Measurements from ENCODE around the gene CCDC82. TPM values are rescaled to one million over a fixed set of nuclear protein-coding genes. Genes with fewer than 3 reads are reported as not detected.

CCDC82 gene
- total RNA-seq, 1 donor from 2014 or later, result 20.4 TPM

DNA sequence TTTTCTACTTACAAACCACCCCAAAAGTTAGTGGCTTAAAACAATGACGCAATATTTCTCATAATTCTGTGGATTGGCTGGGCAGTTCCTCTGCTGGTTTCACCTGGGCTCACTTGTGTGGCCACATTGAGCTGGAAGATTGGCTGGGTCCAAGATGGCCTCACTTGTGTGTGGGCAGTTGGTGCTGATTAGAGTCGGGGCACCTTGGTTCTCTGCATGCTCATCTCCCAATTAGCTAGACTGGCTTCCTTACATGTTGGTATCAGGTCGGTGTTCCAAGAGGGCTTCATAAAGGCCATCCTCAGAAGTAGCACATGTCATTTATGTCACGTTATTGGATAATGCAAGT is 59.2 kb downstream of the CCDC82 start:
- Histone ChIP-seq H3K4me1 (ENCODE audit: control insufficient read depth in 3 of 3, insufficient read depth in 3 of 3, low read length in 3 of 3) (peaks cover 4 to 12% (median 6%) of the 10 kb centered on the region in 3 donors), H3K27me3 (ENCODE audit: control insufficient read depth in 3 of 3, insufficient read depth in 3 of 3, low read length in 3 of 3) (no peaks in the 10 kb centered on the region), H3K9me3 (ENCODE audit: control insufficient read depth in 3 of 3, low read length in 3 of 3) (no peaks in the 10 kb centered on the region), H3K9ac (ENCODE audit: low read depth in 1 of 3, low read length in 3 of 3) (no peak overlapping the region), H3K36me3 (ENCODE audit: control insufficient read depth in 3 of 3, insufficient read depth in 3 of 3, low read length in 3 of 3) (no peaks in the 10 kb centered on the region), H3K27ac (ENCODE audit: low read depth, low read length) (no peak overlapping the region), H3K4me3 (ENCODE audit: low read length in 3 of 3) (no peak overlapping the region)

DNA sequence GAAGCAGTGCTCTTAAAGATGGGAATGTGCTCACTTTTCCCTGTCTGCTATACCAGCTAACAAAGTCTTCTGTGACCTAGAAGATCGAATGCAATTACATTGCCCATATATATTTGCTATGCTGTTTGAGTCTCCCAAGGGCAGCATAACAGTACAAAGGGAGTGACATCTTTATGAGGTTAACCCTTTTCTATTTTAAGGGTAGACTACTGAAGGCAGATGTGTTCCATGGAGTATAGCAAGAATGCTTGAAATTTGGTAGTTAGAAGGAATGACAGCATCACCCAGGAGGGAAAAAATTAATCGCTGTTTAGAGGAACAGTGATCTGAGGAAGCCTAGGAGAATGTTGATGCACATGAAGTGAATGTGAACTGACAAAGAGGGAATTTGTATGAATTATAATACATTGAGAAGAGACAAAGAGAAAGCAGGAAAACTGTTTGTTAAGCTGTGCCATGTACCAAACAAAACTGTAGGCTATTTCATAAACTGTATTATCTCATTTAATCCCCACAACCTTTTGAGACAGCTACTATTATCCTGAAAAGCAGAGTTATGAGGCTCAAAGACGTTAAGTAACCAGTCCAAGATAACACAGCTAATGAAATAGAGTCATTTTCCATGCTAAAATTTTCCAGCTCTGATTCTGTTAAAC is 59.7 kb downstream of the CCDC82 start:
- H3K36me3 ChIP-seq (ENCODE audit: control insufficient read depth in 3 of 3, insufficient read depth in 3 of 3, low read length in 3 of 3), result no peaks in the 10 kb centered on the region
- no peak overlapping the region for H3K9ac ChIP-seq (ENCODE audit: low read depth in 1 of 3, low read length in 3 of 3)
- H3K27ac ChIP-seq (ENCODE audit: low read depth, low read length), result no peak overlapping the region
- no peaks in the 10 kb centered on the region for H3K9me3 ChIP-seq (ENCODE audit: control insufficient read depth in 3 of 3, low read length in 3 of 3)
- H3K4me3 ChIP-seq (ENCODE audit: low read length in 3 of 3), result no peak overlapping the region
- H3K4me1 ChIP-seq (ENCODE audit: control insufficient read depth in 3 of 3, insufficient read depth in 3 of 3, low read length in 3 of 3), result peaks cover 4 to 10% (median 9%) of the 10 kb centered on the region in 3 donors
- H3K27me3 ChIP-seq (ENCODE audit: control insufficient read depth in 3 of 3, insufficient read depth in 3 of 3, low read length in 3 of 3), result no peaks in the 10 kb centered on the region

DNA sequence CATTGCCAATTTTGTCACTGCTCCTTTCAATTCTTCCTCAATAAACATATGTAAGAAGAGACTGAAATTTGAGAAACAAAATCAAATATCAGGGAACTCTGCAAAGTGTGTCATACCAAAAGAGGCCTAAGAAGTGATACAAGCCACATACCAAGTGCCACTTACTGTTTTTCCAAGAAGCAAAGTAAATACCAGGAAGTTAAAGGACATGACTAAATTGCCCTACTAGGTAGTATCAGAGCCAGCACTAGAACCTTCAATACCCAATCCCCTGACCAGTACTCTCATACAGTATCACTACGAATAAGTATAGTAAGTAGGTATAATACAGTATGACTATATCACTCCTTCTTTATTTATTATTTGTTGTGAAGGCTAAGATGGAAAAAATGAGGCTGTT is 60.3 kb downstream of the CCDC82 start:
- Histone ChIP-seq H3K27ac (ENCODE audit: low read depth, low read length) (no peak overlapping the region), H3K4me3 (ENCODE audit: low read length in 3 of 3) (no peak overlapping the region), H3K4me1 (ENCODE audit: control insufficient read depth in 3 of 3, insufficient read depth in 3 of 3, low read length in 3 of 3) (peaks cover 4 to 10% (median 9%) of the 10 kb centered on the region in 3 donors), H3K27me3 (ENCODE audit: control insufficient read depth in 3 of 3, insufficient read depth in 3 of 3, low read length in 3 of 3) (no peaks in the 10 kb centered on the region), H3K9me3 (ENCODE audit: control insufficient read depth in 3 of 3, low read length in 3 of 3) (no peaks in the 10 kb centered on the region), H3K36me3 (ENCODE audit: control insufficient read depth in 3 of 3, insufficient read depth in 3 of 3, low read length in 3 of 3) (no peaks in the 10 kb centered on the region), H3K9ac (ENCODE audit: low read depth in 1 of 3, low read length in 3 of 3) (no peak overlapping the region)

DNA sequence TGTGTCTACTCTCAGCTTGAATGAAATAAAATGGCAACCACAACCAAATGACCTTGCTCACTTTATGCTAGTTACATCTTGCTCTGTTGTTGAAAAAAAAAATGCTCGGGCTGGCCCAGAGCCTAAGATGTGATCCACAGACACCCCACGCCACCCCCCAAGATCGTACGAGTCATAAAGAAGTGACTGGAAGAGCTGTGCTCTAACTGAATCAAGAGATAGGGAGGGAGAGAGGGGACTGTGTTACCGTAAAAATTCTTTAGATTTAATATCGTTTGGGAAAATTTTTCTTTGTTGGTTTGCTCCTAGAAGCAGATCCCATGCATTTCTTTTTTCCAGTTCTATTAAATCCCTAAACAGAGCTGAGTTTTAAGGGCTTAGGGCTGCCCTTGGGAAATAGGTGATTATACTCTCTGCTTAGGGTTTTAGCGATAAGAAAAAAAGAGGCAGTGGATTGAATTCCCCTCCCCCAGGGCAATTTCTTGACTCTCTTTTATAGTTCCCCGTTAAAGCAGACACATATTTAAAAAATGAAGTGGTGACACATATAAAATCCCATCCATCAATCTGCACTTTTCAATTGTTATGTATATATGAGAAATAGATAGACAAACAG is 61.2 kb downstream of the CCDC82 start:
- no peak overlapping the region for H3K27ac ChIP-seq (ENCODE audit: low read depth, low read length)
- H3K9ac ChIP-seq (ENCODE audit: low read depth in 1 of 3, low read length in 3 of 3), result no peak overlapping the region
- no peaks in the 10 kb centered on the region for H3K36me3 ChIP-seq (ENCODE audit: control insufficient read depth in 3 of 3, insufficient read depth in 3 of 3, low read length in 3 of 3)
- no peaks in the 10 kb centered on the region for H3K27me3 ChIP-seq (ENCODE audit: control insufficient read depth in 3 of 3, insufficient read depth in 3 of 3, low read length in 3 of 3)
- peaks cover 4 to 10% (median 9%) of the 10 kb centered on the region in 3 donors for H3K4me1 ChIP-seq (ENCODE audit: control insufficient read depth in 3 of 3, insufficient read depth in 3 of 3, low read length in 3 of 3)
- H3K4me3 ChIP-seq (ENCODE audit: low read length in 3 of 3), result no peak overlapping the region
- no peaks in the 10 kb centered on the region for H3K9me3 ChIP-seq (ENCODE audit: control insufficient read depth in 3 of 3, low read length in 3 of 3)

DNA sequence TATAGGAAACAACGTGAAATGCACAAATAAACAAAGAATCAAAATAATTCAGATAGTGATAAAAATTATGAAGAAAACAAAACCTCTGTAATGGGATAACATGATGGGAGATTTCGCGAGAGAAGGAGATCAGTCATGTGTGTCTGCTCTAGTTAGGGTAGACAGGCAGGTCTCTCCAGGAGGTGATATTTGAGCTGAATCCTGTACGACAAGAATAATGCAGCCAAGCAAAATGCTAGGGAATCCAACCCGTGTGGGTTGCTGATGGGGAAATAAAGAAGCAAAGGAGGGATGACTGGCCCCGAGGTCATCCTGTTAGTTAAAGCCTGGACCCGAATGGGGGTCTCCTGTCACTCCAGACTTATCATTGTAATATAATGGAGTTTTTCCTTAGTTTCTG is 62.8 kb downstream of the CCDC82 start:
- Histone ChIP-seq H3K9ac (ENCODE audit: low read depth in 1 of 3, low read length in 3 of 3) (no peak overlapping the region), H3K4me3 (ENCODE audit: low read length in 3 of 3) (no peak overlapping the region), H3K4me1 (ENCODE audit: control insufficient read depth in 3 of 3, insufficient read depth in 3 of 3, low read length in 3 of 3) (peaks cover under 1 to 4% (median 3%) of the 10 kb centered on the region in 3 donors), H3K9me3 (ENCODE audit: control insufficient read depth in 3 of 3, low read length in 3 of 3) (no peaks in the 10 kb centered on the region), H3K27ac (ENCODE audit: low read depth, low read length) (no peak overlapping the region), H3K36me3 (ENCODE audit: control insufficient read depth in 3 of 3, insufficient read depth in 3 of 3, low read length in 3 of 3) (no peaks in the 10 kb centered on the region), H3K27me3 (ENCODE audit: control insufficient read depth in 3 of 3, insufficient read depth in 3 of 3, low read length in 3 of 3) (no peaks in the 10 kb centered on the region)

DNA sequence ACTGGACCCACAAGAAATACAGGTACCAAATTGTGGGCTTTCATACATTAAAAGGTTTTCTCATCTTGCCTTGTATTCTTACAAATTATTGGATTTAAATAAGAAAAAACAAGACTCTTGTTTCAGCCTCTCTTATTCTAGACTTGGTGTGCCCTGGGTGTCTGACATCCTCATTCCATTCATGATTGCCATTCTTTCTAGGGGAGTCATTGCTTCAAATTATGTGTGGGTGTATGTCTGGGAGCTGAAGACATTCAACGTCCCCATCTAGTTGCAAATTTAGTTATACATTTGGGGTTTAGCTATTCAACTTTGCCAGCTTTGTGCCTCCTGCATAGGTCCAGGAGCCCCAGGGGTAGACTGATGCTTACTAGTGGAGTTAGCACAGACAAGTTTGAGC is 64.8 kb downstream of the CCDC82 start:
- H3K9me3 ChIP-seq (ENCODE audit: control insufficient read depth in 3 of 3, low read length in 3 of 3), result no peaks in the 10 kb centered on the region
- no peak overlapping the region for H3K4me3 ChIP-seq (ENCODE audit: low read length in 3 of 3)
- H3K27ac ChIP-seq (ENCODE audit: low read depth, low read length), result no peak overlapping the region
- H3K4me1 ChIP-seq (ENCODE audit: control insufficient read depth in 3 of 3, insufficient read depth in 3 of 3, low read length in 3 of 3), result peaks cover 0 to 4% (median 3%) of the 10 kb centered on the region in 3 donors
- H3K27me3 ChIP-seq (ENCODE audit: control insufficient read depth in 3 of 3, insufficient read depth in 3 of 3, low read length in 3 of 3), result no peaks in the 10 kb centered on the region
- H3K36me3 ChIP-seq (ENCODE audit: control insufficient read depth in 3 of 3, insufficient read depth in 3 of 3, low read length in 3 of 3), result no peaks in the 10 kb centered on the region
- H3K9ac ChIP-seq (ENCODE audit: low read depth in 1 of 3, low read length in 3 of 3), result no peak overlapping the region

DNA sequence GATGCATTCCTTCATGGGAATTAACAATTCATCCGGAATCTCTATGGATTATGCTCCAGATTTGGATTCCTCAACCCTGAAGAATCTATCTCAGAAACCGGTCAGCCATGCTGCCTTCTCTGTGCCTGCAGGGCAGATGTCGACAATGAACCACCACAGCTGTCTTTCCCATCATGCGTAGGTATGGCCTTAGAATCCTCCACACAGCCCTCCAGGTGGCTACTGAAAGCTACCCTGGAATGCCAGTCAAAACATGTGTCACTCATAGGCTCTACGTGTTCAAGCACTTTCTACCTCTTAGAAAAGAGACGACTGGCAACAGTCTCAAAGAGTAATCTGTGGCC is 66.1 kb downstream of the CCDC82 start:
- Histone ChIP-seq H3K36me3 (ENCODE audit: control insufficient read depth in 3 of 3, insufficient read depth in 3 of 3, low read length in 3 of 3) (no peaks in the 10 kb centered on the region), H3K9ac (ENCODE audit: low read depth in 1 of 3, low read length in 3 of 3) (no peak overlapping the region), H3K9me3 (ENCODE audit: control insufficient read depth in 3 of 3, low read length in 3 of 3) (no peaks in the 10 kb centered on the region), H3K27me3 (ENCODE audit: control insufficient read depth in 3 of 3, insufficient read depth in 3 of 3, low read length in 3 of 3) (no peaks in the 10 kb centered on the region), H3K27ac (ENCODE audit: low read depth, low read length) (no peak overlapping the region), H3K4me1 (ENCODE audit: control insufficient read depth in 3 of 3, insufficient read depth in 3 of 3, low read length in 3 of 3) (peaks cover 0 to 4% (median 3%) of the 10 kb centered on the region in 3 donors), H3K4me3 (ENCODE audit: low read length in 3 of 3) (no peak overlapping the region)

DNA sequence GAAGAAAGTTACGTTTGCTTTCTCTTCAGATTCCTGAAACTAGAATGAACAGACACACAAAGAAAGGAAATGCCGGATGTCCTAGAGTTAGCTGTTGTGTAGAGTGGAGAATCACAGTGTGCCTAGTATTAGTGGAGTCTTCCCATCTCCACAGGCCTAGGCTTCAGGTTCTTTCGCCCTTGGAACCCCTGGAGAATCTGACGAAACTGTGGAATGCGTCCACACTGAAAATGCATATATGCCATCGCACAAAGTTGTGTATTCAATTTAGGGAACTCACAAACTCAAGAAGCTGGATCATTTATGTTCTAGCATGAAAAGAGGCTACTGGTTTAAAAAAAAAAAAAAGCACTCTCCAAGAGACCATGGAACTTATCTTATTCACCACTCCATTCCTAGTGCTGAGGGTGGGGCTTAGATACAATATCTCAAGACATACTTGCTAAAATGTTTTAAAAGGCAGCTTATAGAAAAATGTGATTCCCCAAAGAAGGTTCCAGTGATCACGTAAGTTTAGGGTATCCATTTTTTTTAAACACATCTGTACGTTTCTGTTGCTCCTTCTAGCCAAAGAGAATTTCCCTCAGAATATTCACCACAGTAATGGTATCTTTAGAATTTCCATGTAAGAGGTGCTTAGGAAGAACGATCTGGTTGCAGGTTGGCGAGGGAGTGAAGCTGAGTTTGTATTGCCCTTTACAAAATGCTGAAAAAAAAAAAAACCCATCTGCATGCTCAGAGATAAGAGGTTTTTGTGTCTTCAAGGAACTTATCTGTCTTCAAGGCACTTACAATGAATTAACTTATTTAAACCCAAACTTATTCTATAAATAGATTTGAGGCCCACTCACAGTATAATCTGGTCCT is 66.7 kb downstream of the CCDC82 start:
- H3K36me3 ChIP-seq (ENCODE audit: control insufficient read depth in 3 of 3, insufficient read depth in 3 of 3, low read length in 3 of 3), result no peaks in the 10 kb centered on the region
- H3K9me3 ChIP-seq (ENCODE audit: control insufficient read depth in 3 of 3, low read length in 3 of 3), result no peaks in the 10 kb centered on the region
- H3K4me3 ChIP-seq (ENCODE audit: low read length in 3 of 3), result no peak overlapping the region
- no peaks in the 10 kb centered on the region for H3K27me3 ChIP-seq (ENCODE audit: control insufficient read depth in 3 of 3, insufficient read depth in 3 of 3, low read length in 3 of 3)
- no peak overlapping the region for H3K27ac ChIP-seq (ENCODE audit: low read depth, low read length)
- no peak overlapping the region for H3K9ac ChIP-seq (ENCODE audit: low read depth in 1 of 3, low read length in 3 of 3)
- H3K4me1 ChIP-seq (ENCODE audit: control insufficient read depth in 3 of 3, insufficient read depth in 3 of 3, low read length in 3 of 3), result peaks cover 0 to 4% (median 3%) of the 10 kb centered on the region in 3 donors

DNA sequence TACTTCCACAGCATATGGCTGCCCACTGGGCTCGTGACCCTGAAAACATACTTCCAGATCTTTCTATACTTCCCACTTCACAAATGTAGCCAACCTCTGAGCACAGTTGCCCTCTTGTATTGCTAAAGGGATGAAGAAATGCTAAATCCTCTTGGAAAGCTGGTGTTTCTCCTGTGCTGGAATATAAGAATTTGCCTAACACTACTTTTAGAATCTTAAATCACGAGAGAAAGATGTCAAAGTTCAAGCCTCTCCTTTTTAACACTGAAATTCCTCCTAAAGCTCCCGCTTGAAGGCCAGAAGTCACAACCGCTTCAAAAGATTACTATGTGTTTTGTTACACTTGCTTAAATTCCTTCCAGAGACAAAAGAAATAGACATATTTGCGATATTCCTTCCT is 68.6 kb downstream of the CCDC82 start:
- no peaks in the 10 kb centered on the region for H3K36me3 ChIP-seq (ENCODE audit: control insufficient read depth in 3 of 3, insufficient read depth in 3 of 3, low read length in 3 of 3)
- H3K9me3 ChIP-seq (ENCODE audit: control insufficient read depth in 3 of 3, low read length in 3 of 3), result no peaks in the 10 kb centered on the region
- no peaks in the 10 kb centered on the region for H3K27me3 ChIP-seq (ENCODE audit: control insufficient read depth in 3 of 3, insufficient read depth in 3 of 3, low read length in 3 of 3)
- no peak overlapping the region for H3K9ac ChIP-seq (ENCODE audit: low read depth in 1 of 3, low read length in 3 of 3)
- H3K4me1 ChIP-seq (ENCODE audit: control insufficient read depth in 3 of 3, insufficient read depth in 3 of 3, low read length in 3 of 3), result peaks cover 0 to 6% (median 4%) of the 10 kb centered on the region in 3 donors
- no peak overlapping the region for H3K27ac ChIP-seq (ENCODE audit: low read depth, low read length)
- H3K4me3 ChIP-seq (ENCODE audit: low read length in 3 of 3), result no peak overlapping the region

All from skeletal muscle tissue (tissue), 4 donors.